Ovary (tissue), 3 donors: Measurements from ENCODE around the gene KCNB1.
"Not testable (repeated sequence)": the region's sequence is repeated elsewhere in the genome, so short reads cannot be mapped to it uniquely, and the experiment has no call there.

Experiments
- CTCF ChIP-seq, 3 donors: fragments of 450-650 bp in 2 of 3; fragments of 200-600 bp in 1 of 3; IDR thresholded peaks; one replicate each; pipeline versions ENCODE4 v1.5.1 to v1.8.0; 2016 to 2022; ENCODE audit warnings: antibody characterized with exemption in 3 of 3, mild to moderate bottlenecking in 1 of 3
- POLR2A ChIP-seq: fragments of 450-650 bp; IDR thresholded peaks from one replicate; pipeline ENCODE4 v1.6.1; 2017; ENCODE audit warnings: antibody characterized with exemption, mild to moderate bottlenecking, moderate library complexity
- donor health status: DM: no; HTN: no; CAD: no.

GRCh38 chr20:49409975-49410621, 72.4 kb downstream of the KCNB1 start:
- not testable (repeated sequence) for TF ChIP-seq CTCF (IDR thresholded peaks at IDR 0.05); POLR2A
